Astrocyte (in vitro differentiated cells and primary cell): Measurements from ENCODE around the gene FHAD1. TPM values are rescaled to one million over a fixed set of nuclear protein-coding genes. Genes with fewer than 3 reads are reported as not detected.
A peak's percentile ranks its signal among the peaks of the same experiment; 100 is the strongest.

ENCODE experiments used
- DNase-seq: peaks from one replicate; pipeline ENCODE4 v3.0.0-alpha.2; 2010; ENCODE audit warnings: low read depth
- FAIRE-seq: peaks from 2 replicates; lab custom pipeline; 2011; peaks lifted over from hg19 to GRCh38; lab: Jason Lieb, UNC
- H2AFZ ChIP-seq: 2 replicates; pipeline ENCODE4 v1.6.0; 2012; ENCODE audit warnings: low read depth, low read length, inconsistent platforms
- H3K27ac ChIP-seq: 2 replicates; pipeline ENCODE4 v1.5.1; 2011; ENCODE audit warnings: low read depth, low read length, inconsistent platforms
- H3K27me3 ChIP-seq: 2 replicates; pipeline ENCODE4 v1.6.0; 2011; ENCODE audit warnings: low read length, inconsistent platforms; ENCODE audit not compliant: insufficient read depth
- H3K36me3 ChIP-seq: 2 replicates; pipeline ENCODE4 v1.5.1; 2011; ENCODE audit warnings: low read length, inconsistent platforms; ENCODE audit not compliant: insufficient read depth
- H3K4me1 ChIP-seq: 2 replicates; pipeline ENCODE4 v1.5.1; 2011; ENCODE audit warnings: low read length, inconsistent platforms; ENCODE audit not compliant: insufficient read depth
- H3K4me2 ChIP-seq: 2 replicates; pipeline ENCODE4 v1.6.0; 2012; ENCODE audit warnings: low read length, inconsistent platforms
- H3K4me3 ChIP-seq: 2 replicates; pipeline ENCODE4 v1.5.1; 2011; ENCODE audit warnings: low read depth, mild to moderate bottlenecking, low read length, inconsistent platforms; ENCODE audit not compliant: insufficient read depth
- H3K79me2 ChIP-seq: 2 replicates; pipeline ENCODE4 v1.6.0; 2012; ENCODE audit warnings: mild to moderate bottlenecking, low read length, inconsistent platforms; ENCODE audit not compliant: insufficient read depth
- H3K9ac ChIP-seq: 2 replicates; pipeline ENCODE4 v1.6.0; 2012; ENCODE audit warnings: mild to moderate bottlenecking, low read length, inconsistent platforms
- H3K9me3 ChIP-seq: 2 replicates; pipeline ENCODE4 v1.5.1; 2012; ENCODE audit warnings: low read depth, mild to moderate bottlenecking, low read length, inconsistent platforms; ENCODE audit not compliant: insufficient read depth
- H4K20me1 ChIP-seq: 2 replicates; pipeline ENCODE4 v1.6.0; 2012; ENCODE audit warnings: low read length, inconsistent platforms; ENCODE audit not compliant: insufficient read depth
- H3K27ac Mint-ChIP-seq: one replicate; pipeline ENCODE4 v1.8.0; 2021; ENCODE audit warnings: mild to moderate bottlenecking, mixed read lengths; ENCODE audit not compliant: unreplicated experiment
- H3K27me3 Mint-ChIP-seq: one replicate; pipeline ENCODE4 v1.8.0; 2021; ENCODE audit warnings: low read depth, mixed read lengths; ENCODE audit not compliant: unreplicated experiment
- H3K36me3 Mint-ChIP-seq: one replicate; pipeline ENCODE4 v1.8.0; 2021; ENCODE audit warnings: low read depth, mixed read lengths; ENCODE audit not compliant: unreplicated experiment
- H3K4me1 Mint-ChIP-seq: one replicate; pipeline ENCODE4 v1.8.0; 2021; ENCODE audit warnings: low read depth, mixed read lengths; ENCODE audit not compliant: unreplicated experiment
- H3K4me3 Mint-ChIP-seq: one replicate; pipeline ENCODE4 v1.8.0; 2021; ENCODE audit warnings: mild to moderate bottlenecking, moderate library complexity, mixed read lengths; ENCODE audit not compliant: unreplicated experiment
- H3K9me3 Mint-ChIP-seq: one replicate; pipeline ENCODE4 v1.8.0; 2021; ENCODE audit warnings: mild to moderate bottlenecking, mixed read lengths; ENCODE audit not compliant: unreplicated experiment
- CTCF ChIP-seq: IDR thresholded peaks from 2 replicates; pipeline ENCODE4 v1.5.1; 2011; ENCODE audit warnings: low read depth, mild to moderate bottlenecking, inconsistent platforms, low read length, moderate library complexity; ENCODE audit not compliant: insufficient read depth
- EZH2 ChIP-seq: IDR thresholded peaks from 2 replicates; pipeline ENCODE4 v1.6.1; 2012; ENCODE audit warnings: mild to moderate bottlenecking, low read length, inconsistent platforms; ENCODE audit not compliant: insufficient read depth
- total RNA-seq: library from RNA; stranded (reverse); gene quantifications from 2 replicates; pipeline ENCODE4 v1.2.1, GENCODE V29; 2021

Gene FHAD1
- total RNA-seq, 1 donor from 2014 or later = 0.25 TPM

- peaks cover 21% of the 10 kb centered on the region for H3K4me1 Mint-ChIP-seq
- no peak overlapping the region for H2AFZ ChIP-seq
These were observed 163.8 kb downstream of the FHAD1 start for GRCh38 chr1:15410884-15411245.

GRCh38 chr1:15411593-15412137 lies 164.6 kb downstream of the FHAD1 start:
- Mint-ChIP-seq H3K4me1 (peaks cover 26% of the 10 kb centered on the region), H3K36me3 (peaks cover 13% of the 10 kb centered on the region), H3K27me3 (peaks cover 3% of the 10 kb centered on the region), H3K9me3 (no peaks in the 10 kb centered on the region), H3K4me3 (peak overlapping the region; percentile 86), H3K27ac (no peak overlapping the region)
- H3K79me2 ChIP-seq = peaks cover 53% of the 10 kb centered on the region
- H2AFZ ChIP-seq = no peak overlapping the region
- no peaks in the 10 kb centered on the region for H3K27me3 ChIP-seq
- no peaks in the 10 kb centered on the region for H3K36me3 ChIP-seq
- peak overlapping the region; percentile 89 for H3K4me2 ChIP-seq
- no peak overlapping the region for H3K27ac ChIP-seq
- no peaks in the 10 kb centered on the region for H3K9me3 ChIP-seq
- DNase-seq = no peak
- H3K4me1 ChIP-seq = peaks cover 50% of the 10 kb centered on the region
- H4K20me1 ChIP-seq = peaks cover 45% of the 10 kb centered on the region
- H3K4me3 ChIP-seq = peak overlapping the region; percentile 45
- no peak for FAIRE-seq
- peak overlapping the region; percentile 86 for H3K9ac ChIP-seq
- TF ChIP-seq CTCF = no peak

More at GRCh38 chr1:15410884-15411245, 163.8 kb downstream of the FHAD1 start:
- H3K36me3 Mint-ChIP-seq = peaks cover 13% of the 10 kb centered on the region
- peaks cover 4% of the 10 kb centered on the region for H3K27me3 Mint-ChIP-seq
- Histone ChIP-seq H3K9me3 (no peaks in the 10 kb centered on the region), H3K27me3 (no peaks in the 10 kb centered on the region), H3K4me2 (peak overlapping the region; percentile 89), H4K20me1 (peaks cover 45% of the 10 kb centered on the region), H3K27ac (peak overlapping the region; percentile 42), H3K4me1 (peaks cover 43% of the 10 kb centered on the region), H3K36me3 (no peaks in the 10 kb centered on the region), H3K79me2 (peaks cover 49% of the 10 kb centered on the region), H3K9ac (peak overlapping the region; percentile 86), H3K4me3 (peak overlapping the region; percentile 72)
- peak overlapping the region; percentile 86 for H3K4me3 Mint-ChIP-seq
- TF ChIP-seq EZH2 = no peak
- no peak for TF ChIP-seq CTCF
- no peaks in the 10 kb centered on the region for H3K9me3 Mint-ChIP-seq
- H3K27ac Mint-ChIP-seq = no peak overlapping the region
- DNase-seq (no peak), FAIRE-seq (no peak)

- Histone ChIP-seq H3K9me3 (no peaks in the 10 kb centered on the region), H3K27ac (no peak overlapping the region), H3K4me3 (no peak overlapping the region), H4K20me1 (peaks cover 45% of the 10 kb centered on the region), H2AFZ (no peak overlapping the region), H3K36me3 (no peaks in the 10 kb centered on the region), H3K27me3 (no peaks in the 10 kb centered on the region), H3K4me1 (peaks cover 50% of the 10 kb centered on the region), H3K9ac (no peak overlapping the region), H3K4me2 (peak overlapping the region; percentile 89), H3K79me2 (peaks cover 53% of the 10 kb centered on the region)
- no peak for DNase-seq
- no peak for FAIRE-seq
- Mint-ChIP-seq H3K27ac (no peak overlapping the region), H3K36me3 (peaks cover 13% of the 10 kb centered on the region), H3K4me3 (peak overlapping the region; percentile 86), H3K4me1 (peaks cover 26% of the 10 kb centered on the region), H3K9me3 (no peaks in the 10 kb centered on the region), H3K27me3 (no peaks in the 10 kb centered on the region)
- TF ChIP-seq CTCF = no peak
- no peak for TF ChIP-seq EZH2
These were observed 165.3 kb downstream of the FHAD1 start for GRCh38 chr1:15412175-15412800.
